Measurements from ENCODE around the gene LRRC61. TPM values are rescaled to one million over a fixed set of nuclear protein-coding genes. Genes with fewer than 3 reads are reported as not detected.
A peak's percentile ranks its signal among the peaks of the same experiment; 100 is the strongest.

Gene LRRC61
- total and polyA plus RNA-seq, 2 experiments from 2014 or later: 34.7 to 75.2 TPM

GRCh38 chr7:150378115-150378852 lies 55.1 kb downstream of the LRRC61 start:
- peaks cover 46% of the 10 kb centered on the region for H3F3A ChIP-seq (replicated peaks; ENCODE audit: low read depth)
- no peaks in the 10 kb centered on the region for H3K9me2 ChIP-seq (ENCODE audit: insufficient read depth)
- peaks cover 45% of the 10 kb centered on the region for H3K79me2 ChIP-seq (replicated peaks; ENCODE audit: insufficient read depth)
- H3K36me3 ChIP-seq (ENCODE audit: insufficient read depth): no peaks in the 10 kb centered on the region
- peak; percentile 75 for TF ChIP-seq POLR2AphosphoS5 (IDR thresholded peaks at IDR 0.05; ENCODE audit: low read depth)
- TF ChIP-seq, protein P1, sequence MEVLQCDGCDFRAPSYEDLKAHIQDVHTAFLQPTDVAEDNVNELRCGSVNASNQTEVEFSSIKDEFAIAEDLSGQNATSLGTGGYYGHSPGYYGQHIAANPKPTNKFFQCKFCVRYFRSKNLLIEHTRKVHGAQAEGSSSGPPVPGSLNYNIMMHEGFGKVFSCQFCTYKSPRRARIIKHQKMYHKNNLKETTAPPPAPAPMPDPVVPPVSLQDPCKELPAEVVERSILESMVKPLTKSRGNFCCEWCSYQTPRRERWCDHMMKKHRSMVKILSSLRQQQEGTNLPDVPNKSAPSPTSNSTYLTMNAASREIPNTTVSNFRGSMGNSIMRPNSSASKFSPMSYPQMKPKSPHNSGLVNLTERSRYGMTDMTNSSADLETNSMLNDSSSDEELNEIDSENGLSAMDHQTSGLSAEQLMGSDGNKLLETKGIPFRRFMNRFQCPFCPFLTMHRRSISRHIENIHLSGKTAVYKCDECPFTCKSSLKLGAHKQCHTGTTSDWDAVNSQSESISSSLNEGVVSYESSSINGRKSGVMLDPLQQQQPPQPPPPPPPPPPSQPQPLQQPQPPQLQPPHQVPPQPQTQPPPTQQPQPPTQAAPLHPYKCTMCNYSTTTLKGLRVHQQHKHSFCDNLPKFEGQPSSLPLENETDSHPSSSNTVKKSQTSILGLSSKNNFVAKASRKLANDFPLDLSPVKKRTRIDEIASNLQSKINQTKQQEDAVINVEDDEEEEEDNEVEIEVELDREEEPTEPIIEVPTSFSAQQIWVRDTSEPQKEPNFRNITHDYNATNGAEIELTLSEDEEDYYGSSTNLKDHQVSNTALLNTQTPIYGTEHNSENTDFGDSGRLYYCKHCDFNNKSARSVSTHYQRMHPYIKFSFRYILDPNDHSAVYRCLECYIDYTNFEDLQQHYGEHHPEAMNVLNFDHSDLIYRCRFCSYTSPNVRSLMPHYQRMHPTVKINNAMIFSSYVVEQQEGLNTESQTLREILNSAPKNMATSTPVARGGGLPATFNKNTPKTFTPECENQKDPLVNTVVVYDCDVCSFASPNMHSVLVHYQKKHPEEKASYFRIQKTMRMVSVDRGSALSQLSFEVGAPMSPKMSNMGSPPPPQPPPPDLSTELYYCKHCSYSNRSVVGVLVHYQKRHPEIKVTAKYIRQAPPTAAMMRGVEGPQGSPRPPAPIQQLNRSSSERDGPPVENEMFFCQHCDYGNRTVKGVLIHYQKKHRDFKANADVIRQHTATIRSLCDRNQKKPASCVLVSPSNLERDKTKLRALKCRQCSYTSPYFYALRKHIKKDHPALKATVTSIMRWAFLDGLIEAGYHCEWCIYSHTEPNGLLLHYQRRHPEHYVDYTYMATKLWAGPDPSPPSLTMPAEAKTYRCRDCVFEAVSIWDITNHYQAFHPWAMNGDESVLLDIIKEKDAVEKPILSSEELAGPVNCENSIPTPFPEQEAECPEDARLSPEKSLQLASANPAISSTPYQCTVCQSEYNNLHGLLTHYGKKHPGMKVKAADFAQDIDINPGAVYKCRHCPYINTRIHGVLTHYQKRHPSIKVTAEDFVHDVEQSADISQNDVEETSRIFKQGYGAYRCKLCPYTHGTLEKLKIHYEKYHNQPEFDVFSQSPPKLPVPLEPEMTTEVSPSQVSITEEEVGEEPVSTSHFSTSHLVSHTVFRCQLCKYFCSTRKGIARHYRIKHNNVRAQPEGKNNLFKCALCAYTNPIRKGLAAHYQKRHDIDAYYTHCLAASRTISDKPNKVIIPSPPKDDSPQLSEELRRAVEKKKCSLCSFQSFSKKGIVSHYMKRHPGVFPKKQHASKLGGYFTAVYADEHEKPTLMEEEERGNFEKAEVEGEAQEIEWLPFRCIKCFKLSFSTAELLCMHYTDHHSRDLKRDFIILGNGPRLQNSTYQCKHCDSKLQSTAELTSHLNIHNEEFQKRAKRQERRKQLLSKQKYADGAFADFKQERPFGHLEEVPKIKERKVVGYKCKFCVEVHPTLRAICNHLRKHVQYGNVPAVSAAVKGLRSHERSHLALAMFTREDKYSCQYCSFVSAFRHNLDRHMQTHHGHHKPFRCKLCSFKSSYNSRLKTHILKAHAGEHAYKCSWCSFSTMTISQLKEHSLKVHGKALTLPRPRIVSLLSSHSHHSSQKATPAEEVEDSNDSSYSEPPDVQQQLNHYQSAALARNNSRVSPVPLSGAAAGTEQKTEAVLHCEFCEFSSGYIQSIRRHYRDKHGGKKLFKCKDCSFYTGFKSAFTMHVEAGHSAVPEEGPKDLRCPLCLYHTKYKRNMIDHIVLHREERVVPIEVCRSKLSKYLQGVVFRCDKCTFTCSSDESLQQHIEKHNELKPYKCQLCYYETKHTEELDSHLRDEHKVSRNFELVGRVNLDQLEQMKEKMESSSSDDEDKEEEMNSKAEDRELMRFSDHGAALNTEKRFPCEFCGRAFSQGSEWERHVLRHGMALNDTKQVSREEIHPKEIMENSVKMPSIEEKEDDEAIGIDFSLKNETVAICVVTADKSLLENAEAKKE (CRISPR knock-in tag; IDR thresholded peaks at IDR 0.05): peak; percentile 88
- TF ChIP-seq, protein P2, sequence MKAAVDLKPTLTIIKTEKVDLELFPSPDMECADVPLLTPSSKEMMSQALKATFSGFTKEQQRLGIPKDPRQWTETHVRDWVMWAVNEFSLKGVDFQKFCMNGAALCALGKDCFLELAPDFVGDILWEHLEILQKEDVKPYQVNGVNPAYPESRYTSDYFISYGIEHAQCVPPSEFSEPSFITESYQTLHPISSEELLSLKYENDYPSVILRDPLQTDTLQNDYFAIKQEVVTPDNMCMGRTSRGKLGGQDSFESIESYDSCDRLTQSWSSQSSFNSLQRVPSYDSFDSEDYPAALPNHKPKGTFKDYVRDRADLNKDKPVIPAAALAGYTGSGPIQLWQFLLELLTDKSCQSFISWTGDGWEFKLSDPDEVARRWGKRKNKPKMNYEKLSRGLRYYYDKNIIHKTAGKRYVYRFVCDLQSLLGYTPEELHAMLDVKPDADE (IDR thresholded peaks at IDR 0.05): peak; percentile 40; the same call in 1 of the 2 replicates
- peak; percentile 30 to 70; a peak in 3 of 4 replicates for TF ChIP-seq CTCF (conservative IDR thresholded peaks at IDR 0.05; ENCODE audit: low read depth in 2 of 2)
- no peak for TF ChIP-seq NANOG (IDR thresholded peaks at IDR 0.05; ENCODE audit: borderline replicate concordance)
- no peak for TF ChIP-seq CREB1 (CRISPR knock-in tag; IDR thresholded peaks at IDR 0.05; ENCODE audit: low read depth)
- H3K4me3 ChIP-seq: peak overlapping the region; percentile 98
- Mint-ChIP-seq H3K27me3 (ENCODE audit: insufficient read depth, low read depth, poor library complexity) (peaks cover 30% of the 10 kb centered on the region), H3K4me1 (peaks cover 80% of the 10 kb centered on the region), H3K36me3 (ENCODE audit: low read depth) (peaks cover 28% of the 10 kb centered on the region), H3K4me3 (peak overlapping the region; percentile 72), H3K27ac (peak overlapping the region; percentile 94), H3K9me3 (no peaks in the 10 kb centered on the region)
- peak overlapping the region; percentile 97 for H3K27ac ChIP-seq (ENCODE audit: low read depth)
- peaks cover 65% of the 10 kb centered on the region for H3K4me1 ChIP-seq (ENCODE audit: insufficient read depth)
- no peaks in the 10 kb centered on the region for H3K27me3 ChIP-seq (ENCODE audit: insufficient read depth)
- H3K4me2 ChIP-seq: peak overlapping the region; percentile 98
- DNase-seq (ENCODE audit: low spot score) (peak; percentile 97), ATAC-seq (peak; percentile 56)
- no peak overlapping the region for H2AFZ ChIP-seq
- H4K20me1 ChIP-seq (replicated peaks; ENCODE audit: insufficient read depth): no peaks in the 10 kb centered on the region; the same call in none of the 2 replicates
